Endothelial cell (in vitro differentiated cells): ENCODE results near the gene MYEF2. TPM values are rescaled to one million over a fixed set of nuclear protein-coding genes. Genes with fewer than 3 reads are reported as not detected.

Source experiments
- DNase-seq: peaks from one replicate; pipeline ENCODE4 v3.0.0; 2021; ENCODE audit warnings: low spot score
- H3K27ac Mint-ChIP-seq: one replicate; pipeline ENCODE4 v1.8.0; 2021; ENCODE audit warnings: mixed read lengths, inconsistent platforms; ENCODE audit not compliant: unreplicated experiment
- H3K27me3 Mint-ChIP-seq: one replicate; pipeline ENCODE4 v1.8.0; 2021; ENCODE audit warnings: mild to moderate bottlenecking, moderate library complexity, mixed read lengths, inconsistent platforms; ENCODE audit not compliant: unreplicated experiment
- H3K36me3 Mint-ChIP-seq: one replicate; pipeline ENCODE4 v1.8.0; 2021; ENCODE audit warnings: mild to moderate bottlenecking, low read depth, mixed read lengths, inconsistent platforms; ENCODE audit not compliant: unreplicated experiment
- H3K4me1 Mint-ChIP-seq: one replicate; pipeline ENCODE4 v1.8.0; 2021; ENCODE audit warnings: mild to moderate bottlenecking, mixed read lengths, inconsistent platforms; ENCODE audit not compliant: unreplicated experiment
- H3K4me3 Mint-ChIP-seq: one replicate; pipeline ENCODE4 v1.8.0; 2021; ENCODE audit warnings: mild to moderate bottlenecking, mixed read lengths, inconsistent platforms; ENCODE audit not compliant: unreplicated experiment
- H3K9me3 Mint-ChIP-seq: one replicate; pipeline ENCODE4 v1.8.0; 2021; ENCODE audit warnings: mixed read lengths, inconsistent platforms; ENCODE audit not compliant: unreplicated experiment
- CTCF ChIP-seq: fragments of 200-600 bp; sonication (generic); IDR thresholded peaks from one replicate; pipeline ENCODE4 v1.5.0; 2021; ENCODE audit warnings: antibody characterized with exemption; ENCODE audit not compliant: unreplicated experiment
- total RNA-seq: library from RNA; stranded (reverse); fragmentation: NEBNext Ultra II Directional; extraction: Animal tissue kit (Norgen Biotek cat#: 25700); gene quantifications from one replicate; pipeline ENCODE4 v1.2.1, GENCODE V29; 2021; ENCODE audit not compliant: unreplicated experiment

The MYEF2 gene
- total RNA-seq, 1 donor from 2014 or later: 45.9 TPM

GRCh38 chr15:48119277-48119676 lies 58.8 kb downstream of the MYEF2 start:
- Mint-ChIP-seq H3K36me3 (no peaks in the 10 kb centered on the region), H3K9me3 (no peaks in the 10 kb centered on the region), H3K27me3 (no peaks in the 10 kb centered on the region), H3K27ac (no peak overlapping the region), H3K4me3 (no peak overlapping the region), H3K4me1 (peaks cover 7% of the 10 kb centered on the region)
- no peak for TF ChIP-seq CTCF
- no peak for DNase-seq

- Mint-ChIP-seq H3K27me3 (peaks cover 1% of the 10 kb centered on the region), H3K36me3 (no peaks in the 10 kb centered on the region), H3K4me1 (peaks cover under 1% of the 10 kb centered on the region), H3K9me3 (no peaks in the 10 kb centered on the region), H3K27ac (no peak overlapping the region), H3K4me3 (no peak overlapping the region)
- DNase-seq: peak; percentile 38
- no peak for TF ChIP-seq CTCF
Observed at GRCh38 chr15:48112242-48112641, 65.9 kb downstream of the MYEF2 start.

GRCh38 chr15:48109856-48110531 lies 68.1 kb downstream of the MYEF2 start:
- no peaks in the 10 kb centered on the region for H3K36me3 Mint-ChIP-seq
- no peak for DNase-seq
- no peak overlapping the region for H3K4me3 Mint-ChIP-seq
- no peak overlapping the region for H3K27ac Mint-ChIP-seq
- TF ChIP-seq CTCF: no peak
- H3K9me3 Mint-ChIP-seq: no peaks in the 10 kb centered on the region
- H3K4me1 Mint-ChIP-seq: peaks cover 15% of the 10 kb centered on the region
- peaks cover 1% of the 10 kb centered on the region for H3K27me3 Mint-ChIP-seq

- H3K27me3 Mint-ChIP-seq: peaks cover 1% of the 10 kb centered on the region
- H3K36me3 Mint-ChIP-seq: no peaks in the 10 kb centered on the region
- no peaks in the 10 kb centered on the region for H3K9me3 Mint-ChIP-seq
- TF ChIP-seq CTCF: no peak
- H3K4me1 Mint-ChIP-seq: peaks cover 20% of the 10 kb centered on the region
- DNase-seq: no peak
- H3K4me3 Mint-ChIP-seq: no peak overlapping the region
- H3K27ac Mint-ChIP-seq: no peak overlapping the region
Observed at GRCh38 chr15:48109212-48109611, 68.9 kb downstream of the MYEF2 start.

GRCh38 chr15:48105936-48106335 lies 72.2 kb downstream of the MYEF2 start:
- TF ChIP-seq CTCF: no peak
- no peak overlapping the region for H3K4me3 Mint-ChIP-seq
- no peaks in the 10 kb centered on the region for H3K9me3 Mint-ChIP-seq
- no peaks in the 10 kb centered on the region for H3K36me3 Mint-ChIP-seq
- no peak for DNase-seq
- peaks cover 20% of the 10 kb centered on the region for H3K4me1 Mint-ChIP-seq
- peaks cover 3% of the 10 kb centered on the region for H3K27me3 Mint-ChIP-seq
- H3K27ac Mint-ChIP-seq: peak overlapping the region; percentile 75
